ENCODE data around the gene ALG12. TPM values are rescaled to one million over a fixed set of nuclear protein-coding genes. Genes with fewer than 3 reads are reported as not detected.

ALG12 gene
- polyA plus RNA-seq, 1 donor from 2014 or later: 14.3 TPM

GRCh38 chr22:49878206-49878605, 40.0 kb downstream of the ALG12 start:
- H3K9me2 ChIP-seq (ENCODE audit: insufficient read depth, low read length): no peaks in the 10 kb centered on the region
- no peaks in the 10 kb centered on the region for H4K20me1 ChIP-seq (ENCODE audit: insufficient read depth)
- no peak overlapping the region for H2AFZ ChIP-seq (ENCODE audit: low read depth, low read length)
- H3K27ac ChIP-seq (ENCODE audit: low read length): no peak overlapping the region
- no peaks in the 10 kb centered on the region for H3F3A ChIP-seq (ENCODE audit: insufficient read depth, low read length, poor library complexity, severe bottlenecking)
- no peaks in the 10 kb centered on the region for H3K27me3 ChIP-seq (ENCODE audit: insufficient read depth, low read depth, low read length)
- TF ChIP-seq CTCF (IDR thresholded peaks at IDR 0.05; ENCODE audit: poor library complexity, severe bottlenecking) (no peak), MXI1 (conservative IDR thresholded peaks at IDR 0.05; ENCODE audit: poor library complexity, severe bottlenecking) (no peak), EZH2 (IDR thresholded peaks at IDR 0.05; ENCODE audit: borderline replicate concordance, insufficient read depth, low read length, poor library complexity, severe bottlenecking) (no peak), EP300 (conservative IDR thresholded peaks at IDR 0.05; ENCODE audit: poor library complexity, severe bottlenecking) (no peak), REST (IDR thresholded peaks at IDR 0.05; ENCODE audit: borderline replicate concordance) (no peak), TAF1 (IDR thresholded peaks at IDR 0.05; ENCODE audit: low read depth) (no peak), POLR2AphosphoS5 (IDR thresholded peaks at IDR 0.05) (no peak), RAD21 (conservative IDR thresholded peaks at IDR 0.05) (no peak), SMC3 (conservative IDR thresholded peaks at IDR 0.05; ENCODE audit: poor library complexity) (no peak)
- no peak overlapping the region for H3K9ac ChIP-seq (ENCODE audit: low read length)
- H3K36me3 ChIP-seq (ENCODE audit: insufficient read depth, low read length): peaks cover 6% of the 10 kb centered on the region
- H3K79me2 ChIP-seq (replicated peaks; ENCODE audit: insufficient read depth, low read length): peaks cover 64% of the 10 kb centered on the region
- no peak overlapping the region for H3K4me2 ChIP-seq (ENCODE audit: low read length)
- H3K9me3 ChIP-seq (ENCODE audit: low read length): no peaks in the 10 kb centered on the region
- no peak overlapping the region for H3K4me3 ChIP-seq (ENCODE audit: low read length)

- no peak overlapping the region for H2AFZ ChIP-seq (ENCODE audit: low read depth, low read length)
- no peak overlapping the region for H3K4me2 ChIP-seq (ENCODE audit: low read length)
- no peak for TF ChIP-seq EZH2 (IDR thresholded peaks at IDR 0.05; ENCODE audit: borderline replicate concordance, insufficient read depth, low read length, poor library complexity, severe bottlenecking)
- no peak for TF ChIP-seq SMC3 (conservative IDR thresholded peaks at IDR 0.05; ENCODE audit: poor library complexity)
- no peak for TF ChIP-seq EP300 (conservative IDR thresholded peaks at IDR 0.05; ENCODE audit: poor library complexity, severe bottlenecking)
- no peak for TF ChIP-seq CTCF (IDR thresholded peaks at IDR 0.05; ENCODE audit: poor library complexity, severe bottlenecking)
- TF ChIP-seq TAF1 (IDR thresholded peaks at IDR 0.05; ENCODE audit: low read depth): no peak
- TF ChIP-seq RAD21 (conservative IDR thresholded peaks at IDR 0.05): no peak
- no peak overlapping the region for H3K27ac ChIP-seq (ENCODE audit: low read length)
- no peaks in the 10 kb centered on the region for H3K9me2 ChIP-seq (ENCODE audit: insufficient read depth, low read length)
- no peaks in the 10 kb centered on the region for H3K27me3 ChIP-seq (ENCODE audit: insufficient read depth, low read depth, low read length)
- no peak overlapping the region for H3K9ac ChIP-seq (ENCODE audit: low read length)
- H3K9me3 ChIP-seq (ENCODE audit: low read length): no peaks in the 10 kb centered on the region
- H3K36me3 ChIP-seq (ENCODE audit: insufficient read depth, low read length): peaks cover 4% of the 10 kb centered on the region
- no peaks in the 10 kb centered on the region for H4K20me1 ChIP-seq (ENCODE audit: insufficient read depth)
- peaks cover 64% of the 10 kb centered on the region for H3K79me2 ChIP-seq (replicated peaks; ENCODE audit: insufficient read depth, low read length)
- no peak overlapping the region for H3K4me3 ChIP-seq (ENCODE audit: low read length)
- no peaks in the 10 kb centered on the region for H3F3A ChIP-seq (ENCODE audit: insufficient read depth, low read length, poor library complexity, severe bottlenecking)
Observed at GRCh38 chr22:49877642-49878041, 40.6 kb downstream of the ALG12 start.

All from neural cell (in vitro differentiated cells).